PC-3 (cell line): ENCODE measurements around the gene UBR3.

Experiments
- CTCF ChIP-seq: fragments of 300-600 bp; sonication (generic); conservative IDR thresholded peaks from 2 replicates; pipeline ENCODE4 v1.5.1; 2017; ENCODE audit warnings: antibody characterized with exemption, low read depth, mild to moderate bottlenecking, low read length
- EZH2 ChIP-seq: fragments of 300-600 bp; sonication (generic); IDR thresholded peaks from one replicate; pipeline ENCODE4 v1.6.1; 2017; ENCODE audit warnings: antibody characterized with exemption, mild to moderate bottlenecking, low read length; ENCODE audit not compliant: unreplicated experiment

GRCh38 chr2:170038734-170039133 is 211.5 kb downstream of the UBR3 start:
- TF ChIP-seq EZH2 (no peak), CTCF (no peak)
